OCI-LY1 (cell line): Measurements from ENCODE around the gene VBP1.

Experiments
- EZH2 ChIP-seq: fragments of 200-600 bp; sonication (generic), shearing (Covaris generic); IDR thresholded peaks from 2 replicates; pipeline ENCODE4 v1.8.0; 2017; ENCODE audit warnings: borderline replicate concordance, mixed run types, mild to moderate bottlenecking, antibody characterized with exemption, low read length, moderate library complexity, mixed read lengths
- TF ChIP-seq, protein P1 (sequence below): fragments of 200-600 bp; sonication (generic), shearing (Covaris generic); IDR thresholded peaks from 2 replicates; pipeline ENCODE4 v1.5.1; 2017; ENCODE audit warnings: mild to moderate bottlenecking, antibody characterized with exemption, low read length, moderate library complexity, mixed read lengths

GRCh38 chrX:155169881-155170280, 46.4 kb upstream of the VBP1 start:
- TF ChIP-seq, protein P1, sequence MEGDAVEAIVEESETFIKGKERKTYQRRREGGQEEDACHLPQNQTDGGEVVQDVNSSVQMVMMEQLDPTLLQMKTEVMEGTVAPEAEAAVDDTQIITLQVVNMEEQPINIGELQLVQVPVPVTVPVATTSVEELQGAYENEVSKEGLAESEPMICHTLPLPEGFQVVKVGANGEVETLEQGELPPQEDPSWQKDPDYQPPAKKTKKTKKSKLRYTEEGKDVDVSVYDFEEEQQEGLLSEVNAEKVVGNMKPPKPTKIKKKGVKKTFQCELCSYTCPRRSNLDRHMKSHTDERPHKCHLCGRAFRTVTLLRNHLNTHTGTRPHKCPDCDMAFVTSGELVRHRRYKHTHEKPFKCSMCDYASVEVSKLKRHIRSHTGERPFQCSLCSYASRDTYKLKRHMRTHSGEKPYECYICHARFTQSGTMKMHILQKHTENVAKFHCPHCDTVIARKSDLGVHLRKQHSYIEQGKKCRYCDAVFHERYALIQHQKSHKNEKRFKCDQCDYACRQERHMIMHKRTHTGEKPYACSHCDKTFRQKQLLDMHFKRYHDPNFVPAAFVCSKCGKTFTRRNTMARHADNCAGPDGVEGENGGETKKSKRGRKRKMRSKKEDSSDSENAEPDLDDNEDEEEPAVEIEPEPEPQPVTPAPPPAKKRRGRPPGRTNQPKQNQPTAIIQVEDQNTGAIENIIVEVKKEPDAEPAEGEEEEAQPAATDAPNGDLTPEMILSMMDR: no peak
- TF ChIP-seq EZH2: no peak
